ENCODE results near the gene CLDN15.
"Not testable (repeated sequence)": the region's sequence is repeated elsewhere in the genome, so short reads cannot be mapped to it uniquely, and the experiment has no call there.

Gene CLDN15

DNA sequence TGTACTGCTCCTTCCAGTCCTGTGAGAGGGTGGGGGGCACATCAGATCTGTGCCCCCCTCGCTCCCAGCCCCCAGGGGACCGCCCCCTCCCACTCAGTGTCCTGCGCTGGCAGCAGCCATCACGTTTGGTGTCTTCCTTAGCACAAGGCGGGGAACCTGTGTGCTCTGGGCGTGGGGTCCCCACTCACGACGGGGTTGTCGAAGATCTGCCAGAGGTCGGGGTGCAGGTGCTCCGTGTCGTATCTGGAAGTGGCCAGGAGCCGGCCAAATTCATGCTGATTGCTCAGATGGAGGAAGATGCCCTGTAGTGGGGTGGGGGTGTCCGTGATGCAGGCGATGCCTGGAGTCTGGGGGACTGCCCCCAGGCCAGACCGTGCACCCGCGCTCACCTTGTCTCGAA lies 27.5 kb downstream of the CLDN15 start:
- peaks cover 43% of the 10 kb centered on the region for H3K36me3 ChIP-seq (ENCODE audit: low read depth)
- DNase-seq (ENCODE audit: low spot score) (no peak), ATAC-seq (ENCODE audit: low read depth) (no peak)
- no peak overlapping the region for H3K4me3 ChIP-seq (ENCODE audit: severe bottlenecking)
- no peaks in the 10 kb centered on the region for H3K4me1 ChIP-seq (ENCODE audit: insufficient read depth, poor library complexity, severe bottlenecking)
- TF ChIP-seq, protein P1, sequence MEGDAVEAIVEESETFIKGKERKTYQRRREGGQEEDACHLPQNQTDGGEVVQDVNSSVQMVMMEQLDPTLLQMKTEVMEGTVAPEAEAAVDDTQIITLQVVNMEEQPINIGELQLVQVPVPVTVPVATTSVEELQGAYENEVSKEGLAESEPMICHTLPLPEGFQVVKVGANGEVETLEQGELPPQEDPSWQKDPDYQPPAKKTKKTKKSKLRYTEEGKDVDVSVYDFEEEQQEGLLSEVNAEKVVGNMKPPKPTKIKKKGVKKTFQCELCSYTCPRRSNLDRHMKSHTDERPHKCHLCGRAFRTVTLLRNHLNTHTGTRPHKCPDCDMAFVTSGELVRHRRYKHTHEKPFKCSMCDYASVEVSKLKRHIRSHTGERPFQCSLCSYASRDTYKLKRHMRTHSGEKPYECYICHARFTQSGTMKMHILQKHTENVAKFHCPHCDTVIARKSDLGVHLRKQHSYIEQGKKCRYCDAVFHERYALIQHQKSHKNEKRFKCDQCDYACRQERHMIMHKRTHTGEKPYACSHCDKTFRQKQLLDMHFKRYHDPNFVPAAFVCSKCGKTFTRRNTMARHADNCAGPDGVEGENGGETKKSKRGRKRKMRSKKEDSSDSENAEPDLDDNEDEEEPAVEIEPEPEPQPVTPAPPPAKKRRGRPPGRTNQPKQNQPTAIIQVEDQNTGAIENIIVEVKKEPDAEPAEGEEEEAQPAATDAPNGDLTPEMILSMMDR (IDR thresholded peaks at IDR 0.05; ENCODE audit: poor library complexity, severe bottlenecking), result no peak
- H3K27ac ChIP-seq (ENCODE audit: poor library complexity, severe bottlenecking), result no peak overlapping the region
- no peaks in the 10 kb centered on the region for H3K27me3 ChIP-seq (ENCODE audit: insufficient read depth, poor library complexity, severe bottlenecking)
- no peaks in the 10 kb centered on the region for H3K9me3 ChIP-seq (ENCODE audit: severe bottlenecking)

DNA sequence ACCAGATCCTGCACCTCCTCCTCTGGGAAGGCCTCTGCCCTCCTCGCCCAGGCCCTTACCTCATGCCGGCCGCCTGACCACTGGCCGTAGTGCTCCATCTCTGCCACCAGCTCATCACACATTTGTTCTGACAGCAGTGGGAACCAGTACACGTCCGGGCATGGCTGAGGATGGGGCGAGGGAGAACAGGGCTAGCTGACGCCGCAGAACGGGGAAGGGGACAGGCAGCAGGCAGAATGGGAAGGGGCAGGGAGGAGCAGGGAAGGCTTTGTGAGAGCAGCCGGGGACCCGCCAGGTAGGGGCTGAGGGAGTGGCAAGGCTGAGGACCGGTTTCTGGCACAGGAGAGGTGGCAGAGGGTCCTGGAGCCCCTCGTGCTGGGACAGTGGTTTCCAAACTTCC lies 28.8 kb downstream of the CLDN15 start:
- Histone ChIP-seq H3K36me3 (ENCODE audit: low read depth) (peaks cover 32% of the 10 kb centered on the region), H3K27me3 (ENCODE audit: insufficient read depth, poor library complexity, severe bottlenecking) (no peaks in the 10 kb centered on the region), H3K27ac (ENCODE audit: poor library complexity, severe bottlenecking) (no peak overlapping the region), H3K4me3 (ENCODE audit: severe bottlenecking) (no peak overlapping the region), H3K9me3 (ENCODE audit: severe bottlenecking) (no peaks in the 10 kb centered on the region), H3K4me1 (ENCODE audit: insufficient read depth, poor library complexity, severe bottlenecking) (no peaks in the 10 kb centered on the region)
- ATAC-seq (ENCODE audit: low read depth), result no peak
- TF ChIP-seq, protein P1 (IDR thresholded peaks at IDR 0.05; ENCODE audit: poor library complexity, severe bottlenecking), result no peak
- no peak for DNase-seq (ENCODE audit: low spot score)

DNA sequence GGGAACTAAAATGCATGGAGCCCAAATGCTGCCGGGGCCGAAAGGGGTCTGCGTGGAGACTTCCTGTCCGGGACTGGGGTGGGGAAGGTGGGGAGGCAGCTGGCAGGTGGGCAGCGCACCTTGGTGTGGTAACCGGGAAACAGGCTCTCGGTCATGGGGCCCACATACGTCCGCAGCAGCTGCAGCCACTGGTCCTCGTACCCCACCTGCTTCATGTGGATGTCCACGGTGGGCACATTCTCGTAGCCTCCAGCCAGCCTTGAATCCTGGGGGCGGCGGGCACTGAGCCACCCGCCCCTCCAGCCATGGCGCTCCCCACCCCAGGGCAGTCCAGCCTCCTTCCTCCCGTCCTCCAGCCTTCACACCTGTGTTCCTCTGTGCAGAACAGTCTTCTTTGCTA lies 30.1 kb downstream of the CLDN15 start:
- H3K36me3 ChIP-seq (ENCODE audit: low read depth), result peaks cover 29% of the 10 kb centered on the region
- TF ChIP-seq, protein P1 (IDR thresholded peaks at IDR 0.05; ENCODE audit: poor library complexity, severe bottlenecking), result no peak
- H3K27ac ChIP-seq (ENCODE audit: poor library complexity, severe bottlenecking), result no peak overlapping the region
- H3K4me1 ChIP-seq (ENCODE audit: insufficient read depth, poor library complexity, severe bottlenecking), result no peaks in the 10 kb centered on the region
- peaks cover under 1% of the 10 kb centered on the region for H3K27me3 ChIP-seq (ENCODE audit: insufficient read depth, poor library complexity, severe bottlenecking)
- H3K4me3 ChIP-seq (ENCODE audit: severe bottlenecking), result no peak overlapping the region
- ATAC-seq (ENCODE audit: low read depth) (no peak), DNase-seq (ENCODE audit: low spot score) (no peak)
- H3K9me3 ChIP-seq (ENCODE audit: severe bottlenecking), result no peaks in the 10 kb centered on the region

DNA sequence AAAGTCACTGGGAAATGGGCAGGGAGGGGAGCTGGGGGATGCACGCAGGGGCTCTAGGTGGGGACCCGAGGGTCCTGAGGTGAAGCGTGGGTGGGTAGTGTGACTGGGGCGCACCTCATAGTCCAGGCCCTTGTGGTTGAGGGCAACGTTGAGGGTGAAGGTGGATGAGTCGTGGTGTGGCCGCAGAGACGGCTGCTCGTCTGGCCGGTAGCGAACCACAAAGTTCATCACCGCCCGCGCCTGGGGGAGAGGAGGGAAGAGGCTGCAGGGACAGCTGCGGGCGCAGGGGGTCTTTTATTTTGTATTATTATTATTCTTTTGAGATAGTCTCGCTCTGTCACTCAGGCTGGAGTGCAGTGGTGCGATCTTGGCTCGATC lies 30.9 kb downstream of the CLDN15 start:
- TF ChIP-seq, protein P1 (IDR thresholded peaks at IDR 0.05; ENCODE audit: poor library complexity, severe bottlenecking), result no peak
- no peak overlapping the region for H3K4me3 ChIP-seq (ENCODE audit: severe bottlenecking)
- DNase-seq (ENCODE audit: low spot score) (no peak), ATAC-seq (ENCODE audit: low read depth) (no peak)
- H3K27me3 ChIP-seq (ENCODE audit: insufficient read depth, poor library complexity, severe bottlenecking), result peaks cover 9% of the 10 kb centered on the region
- no peaks in the 10 kb centered on the region for H3K9me3 ChIP-seq (ENCODE audit: severe bottlenecking)
- no peaks in the 10 kb centered on the region for H3K4me1 ChIP-seq (ENCODE audit: insufficient read depth, poor library complexity, severe bottlenecking)
- no peak overlapping the region for H3K27ac ChIP-seq (ENCODE audit: poor library complexity, severe bottlenecking)
- H3K36me3 ChIP-seq (ENCODE audit: low read depth), result peaks cover 25% of the 10 kb centered on the region

DNA sequence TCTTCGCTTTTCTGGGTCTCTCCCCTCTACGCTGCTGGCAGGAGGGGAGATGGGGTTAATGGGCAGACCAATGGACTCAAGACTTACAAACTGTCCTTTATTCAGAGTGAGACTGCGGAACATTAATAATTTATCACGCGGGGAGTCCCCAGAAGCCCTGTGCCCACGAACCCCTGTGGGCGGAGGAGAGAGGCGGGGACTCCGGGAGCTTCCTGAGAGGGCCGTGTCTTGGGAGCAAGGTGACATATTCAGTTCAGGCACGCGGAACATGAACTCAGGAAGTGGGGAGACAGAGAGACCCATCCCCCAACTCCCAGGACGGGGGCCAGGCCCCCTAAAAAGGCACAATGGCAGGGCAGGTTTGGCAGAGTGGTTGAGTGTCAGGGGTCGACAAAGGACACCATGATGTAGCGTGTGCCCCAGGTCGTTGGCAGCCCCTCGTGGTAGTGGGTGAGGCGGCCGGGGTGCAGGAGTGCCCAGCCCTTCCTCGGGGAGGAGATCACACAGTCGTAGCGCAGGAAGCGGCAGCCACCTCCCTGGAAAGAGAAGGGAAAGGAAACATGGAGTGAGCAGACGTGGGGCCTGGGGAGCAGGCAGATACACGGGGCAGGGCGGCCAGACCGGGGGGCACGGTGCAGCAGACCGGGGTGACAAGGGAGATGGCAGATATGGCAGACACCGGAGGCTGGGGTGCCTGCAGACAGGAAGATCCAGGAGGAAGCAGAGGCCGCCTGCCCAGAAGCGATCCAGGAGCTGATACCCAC lies 31.5 kb downstream of the CLDN15 start:
- Histone ChIP-seq H3K4me1 (ENCODE audit: insufficient read depth, poor library complexity, severe bottlenecking) (no peaks in the 10 kb centered on the region), H3K36me3 (ENCODE audit: low read depth) (peaks cover 21% of the 10 kb centered on the region), H3K4me3 (ENCODE audit: severe bottlenecking) (no peak overlapping the region), H3K27me3 (ENCODE audit: insufficient read depth, poor library complexity, severe bottlenecking) (peaks cover 14% of the 10 kb centered on the region), H3K9me3 (ENCODE audit: severe bottlenecking) (no peaks in the 10 kb centered on the region), H3K27ac (ENCODE audit: poor library complexity, severe bottlenecking) (no peak overlapping the region)
- no peak for ATAC-seq (ENCODE audit: low read depth)
- no peak for DNase-seq (ENCODE audit: low spot score)
- TF ChIP-seq, protein P1 (IDR thresholded peaks at IDR 0.05; ENCODE audit: poor library complexity, severe bottlenecking), result no peak

DNA sequence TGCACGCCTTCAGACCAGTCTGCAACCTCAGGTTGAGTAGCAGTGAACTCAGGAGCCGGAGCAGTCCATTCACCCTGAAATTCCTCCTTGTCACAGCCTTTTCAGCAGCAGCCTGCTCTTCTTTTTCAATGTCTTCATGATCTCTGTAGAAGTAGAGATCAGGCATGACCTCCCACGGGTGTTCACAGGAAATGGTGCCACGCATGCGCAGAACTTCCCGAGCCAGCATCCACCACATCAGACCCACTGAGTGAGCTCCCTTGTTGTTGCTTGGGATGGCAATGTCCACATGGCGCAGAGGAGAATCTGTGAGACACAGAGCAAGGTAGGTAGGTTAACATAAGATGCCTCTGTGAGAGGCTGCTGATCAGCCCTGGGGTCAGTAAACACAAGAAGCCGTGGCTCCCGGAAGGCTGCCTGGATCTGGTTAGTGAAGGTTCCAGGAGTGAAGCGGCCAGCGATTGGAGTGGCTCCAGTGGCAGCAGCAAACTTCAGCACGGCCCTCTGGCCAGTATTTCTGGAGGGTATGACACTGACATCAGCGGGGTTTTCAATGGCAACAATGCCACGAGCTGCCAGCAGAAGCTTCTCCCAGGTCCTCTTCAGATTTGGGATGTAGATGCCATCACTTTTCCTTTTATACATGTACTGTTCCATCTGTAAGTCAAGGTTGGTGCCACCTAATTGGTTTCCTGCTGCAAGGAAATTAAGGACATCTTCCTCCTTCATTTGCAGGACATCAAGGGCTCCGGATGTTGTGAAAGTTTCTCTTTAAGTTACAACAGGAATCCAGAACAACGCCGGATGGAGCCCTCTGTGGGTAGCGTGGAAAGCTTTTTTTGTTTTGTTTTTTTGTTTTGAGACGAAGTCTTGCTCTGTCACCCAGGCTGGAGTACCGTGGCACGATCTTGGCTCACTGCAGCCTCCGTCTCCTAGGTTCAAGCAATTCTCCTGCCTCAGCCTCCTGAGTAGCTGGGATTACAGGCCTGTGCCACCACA lies 33.6 kb downstream of the CLDN15 start:
- not testable (repeated sequence) for DNase-seq (ENCODE audit: low spot score); H3K27ac ChIP-seq (ENCODE audit: poor library complexity, severe bottlenecking); H3K9me3 ChIP-seq (ENCODE audit: severe bottlenecking); H3K36me3 ChIP-seq (ENCODE audit: low read depth); H3K4me3 ChIP-seq (ENCODE audit: severe bottlenecking); H3K4me1 ChIP-seq (ENCODE audit: insufficient read depth, poor library complexity, severe bottlenecking); ATAC-seq (ENCODE audit: low read depth)
- H3K27me3 ChIP-seq (ENCODE audit: insufficient read depth, poor library complexity, severe bottlenecking), result peaks cover 14% of the 10 kb centered on the region
